ENCODE measurements around the gene SH3D19.

SH3D19 gene

DNA sequence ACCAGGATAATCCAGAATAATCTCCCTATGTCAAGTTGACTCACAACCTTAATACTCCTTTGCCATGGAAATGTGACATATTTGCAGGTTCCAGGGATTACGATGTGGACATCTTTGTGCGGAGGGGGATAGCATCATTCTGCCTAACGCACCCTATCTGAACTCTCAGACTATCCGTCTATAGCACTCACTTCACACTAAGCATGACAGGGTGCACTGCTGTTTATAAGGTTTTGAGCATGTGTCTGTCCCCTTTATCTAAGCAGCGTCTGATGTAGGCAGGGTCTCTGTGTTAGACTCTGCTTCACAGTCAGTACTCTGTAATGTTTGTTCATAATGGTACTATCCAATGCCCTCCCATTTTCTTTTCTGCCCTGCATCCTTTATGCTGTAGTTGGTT is 91.8 kb downstream of the SH3D19 start:
- no peak for DNase-seq (ENCODE audit: low read depth in 1 of 2, low spot score in 1 of 2)

GRCh38 chr4:151231915-151232595 is 93.3 kb downstream of the SH3D19 start:
- no peak for DNase-seq (ENCODE audit: low read depth in 1 of 2, low spot score in 1 of 2)

DNA sequence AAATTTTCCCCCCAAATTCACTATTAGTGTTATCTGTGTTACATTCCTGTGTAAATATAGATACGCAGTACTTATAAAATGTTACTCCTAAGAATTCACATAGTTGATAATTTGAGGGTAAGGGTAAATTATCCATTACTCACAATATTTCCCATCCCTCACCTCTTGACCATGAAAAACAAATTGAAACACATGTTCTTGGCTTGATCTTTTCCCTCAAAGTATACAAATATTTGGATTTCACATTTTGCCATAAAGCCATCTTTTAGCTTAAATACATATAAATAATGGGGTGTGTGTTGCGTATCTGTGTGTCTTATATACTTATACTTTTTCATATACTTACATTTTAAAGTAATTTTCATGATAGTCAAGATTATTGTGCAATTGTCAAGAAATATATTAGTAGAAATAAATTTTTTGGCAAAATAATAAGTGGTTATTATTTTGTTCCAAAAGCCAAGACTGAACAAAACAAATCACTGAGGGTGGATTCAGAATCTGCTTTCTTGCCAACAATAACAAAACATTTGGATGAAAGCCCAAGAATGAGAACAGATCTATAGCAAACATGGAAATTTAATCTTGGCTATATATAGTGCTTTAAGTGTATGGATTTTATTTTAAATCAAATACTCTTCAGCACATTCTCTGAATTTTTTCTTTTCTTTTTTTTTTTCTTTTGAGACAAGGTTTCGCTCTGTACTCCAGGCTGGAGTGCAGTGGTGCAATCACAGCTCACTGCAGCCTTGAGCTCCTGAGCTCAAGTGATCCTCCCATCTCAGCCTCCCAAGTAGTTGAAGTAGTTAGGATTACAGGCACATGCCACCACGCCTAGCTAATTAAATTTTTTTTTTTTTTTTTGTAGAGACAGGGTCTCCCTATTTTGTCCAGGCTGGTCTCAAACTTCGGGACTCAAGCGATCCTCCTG is 97.0 kb downstream of the SH3D19 start:
- DNase-seq (ENCODE audit: low read depth in 1 of 2, low spot score in 1 of 2), result no peak

- DNase-seq (ENCODE audit: low read depth in 1 of 2, low spot score in 1 of 2), result no peak
Observed at GRCh38 chr4:151227731-151228130, 97.7 kb downstream of the SH3D19 start.

DNA sequence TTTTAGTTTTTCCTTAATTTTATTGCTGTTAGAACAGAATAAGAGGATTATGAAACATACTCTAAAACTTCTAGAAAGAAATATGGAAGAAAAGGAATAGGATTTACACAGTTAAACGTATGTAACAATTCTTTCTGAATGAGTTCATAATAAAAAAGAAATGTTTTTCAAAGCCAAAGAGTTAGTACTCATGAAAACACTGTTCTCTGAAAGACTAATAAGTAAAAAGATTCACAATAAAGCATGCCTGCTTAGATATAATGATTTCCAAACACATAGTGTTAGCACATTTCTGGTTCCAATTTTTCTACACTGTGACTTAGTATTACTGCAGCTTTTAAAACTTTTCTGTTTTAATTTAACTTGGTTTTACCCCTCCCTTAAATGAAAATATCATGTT is 98.2 kb downstream of the SH3D19 start:
- DNase-seq (ENCODE audit: low read depth in 1 of 2, low spot score in 1 of 2), result no peak

DNA sequence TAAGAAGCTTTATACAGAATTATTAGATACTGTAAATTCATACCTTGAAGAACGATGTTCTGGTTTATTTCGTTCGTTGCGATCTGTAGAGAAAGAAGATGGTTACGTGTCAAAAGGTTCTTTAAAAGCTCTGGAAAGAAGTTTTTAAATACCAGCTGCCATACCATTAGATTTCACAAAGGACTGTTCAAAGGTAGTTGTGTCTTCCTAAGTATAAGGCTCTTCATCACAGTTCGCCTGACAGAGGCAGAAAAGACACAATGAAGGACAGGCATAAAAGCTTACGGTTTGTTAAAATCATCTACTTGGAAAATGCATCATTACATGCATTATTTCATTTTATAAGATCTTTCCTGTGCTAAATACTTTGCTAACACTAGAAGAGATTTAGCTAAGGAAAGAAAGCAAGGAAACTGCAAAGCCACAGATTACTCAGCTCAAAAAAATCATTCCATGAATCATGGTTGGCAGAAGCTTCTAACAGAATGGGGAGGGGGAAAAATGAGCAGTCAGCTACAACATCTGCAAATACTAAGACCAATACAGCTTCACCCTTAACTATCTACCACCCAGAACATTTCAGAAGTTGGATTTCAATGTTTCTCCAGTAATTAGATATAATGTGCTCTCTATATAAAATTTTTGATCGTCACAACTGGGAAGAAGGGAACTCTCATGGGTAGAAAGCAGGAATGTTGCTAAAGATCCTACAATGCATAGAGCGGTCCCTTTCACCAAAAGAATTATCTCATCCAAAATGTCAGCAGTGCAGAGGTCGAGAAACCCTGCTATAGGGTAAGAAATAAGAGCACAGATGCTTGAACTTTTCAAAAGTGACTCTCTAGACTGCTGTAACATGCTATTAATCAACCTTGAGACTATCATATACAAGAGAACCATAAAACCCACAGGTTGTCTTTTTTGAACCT is 99.1 kb downstream of the SH3D19 start:
- DNase-seq (ENCODE audit: low read depth in 1 of 2, low spot score in 1 of 2), result no peak

GRCh38 chr4:151223465-151223864 is 101.9 kb downstream of the SH3D19 start:
- no peak for DNase-seq (ENCODE audit: low read depth in 1 of 2, low spot score in 1 of 2)

GRCh38 chr4:151219948-151220347 is 105.5 kb downstream of the SH3D19 start:
- DNase-seq (ENCODE audit: low read depth in 1 of 2, low spot score in 1 of 2), result no peak

GRCh38 chr4:151219091-151219490 is 106.3 kb downstream of the SH3D19 start:
- no peak for DNase-seq (ENCODE audit: low read depth in 1 of 2, low spot score in 1 of 2)

DNA sequence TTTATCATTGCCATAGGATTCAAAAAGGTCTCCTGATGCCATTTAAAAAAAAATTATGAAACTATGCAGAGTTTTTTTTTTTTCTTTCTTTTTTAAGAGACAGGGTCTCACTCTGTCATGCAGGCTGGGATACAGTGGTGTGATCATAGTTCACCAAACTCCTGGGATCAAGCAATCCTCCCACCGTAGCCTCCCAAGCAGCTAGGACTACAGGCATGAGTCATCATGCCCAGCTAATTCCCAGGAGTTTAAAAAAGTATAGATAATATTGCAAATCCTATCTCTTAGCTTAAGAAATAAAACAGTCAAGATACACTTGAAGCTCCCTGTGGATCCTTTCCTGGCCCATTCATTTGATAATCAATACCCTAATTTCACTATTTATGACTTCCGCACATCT is 107.1 kb downstream of the SH3D19 start:
- DNase-seq (ENCODE audit: low read depth in 1 of 2, low spot score in 1 of 2), result no peak

- no peak for DNase-seq (ENCODE audit: low read depth in 1 of 2, low spot score in 1 of 2)
Observed at GRCh38 chr4:151217326-151217725, 108.1 kb downstream of the SH3D19 start.

GRCh38 chr4:151215295-151215694 is 110.1 kb downstream of the SH3D19 start:
- no peak for DNase-seq (ENCODE audit: low read depth in 1 of 2, low spot score in 1 of 2)

- no peak for DNase-seq (ENCODE audit: low read depth in 1 of 2, low spot score in 1 of 2)
Observed at GRCh38 chr4:151207868-151208267, 117.5 kb downstream of the SH3D19 start.

DNA sequence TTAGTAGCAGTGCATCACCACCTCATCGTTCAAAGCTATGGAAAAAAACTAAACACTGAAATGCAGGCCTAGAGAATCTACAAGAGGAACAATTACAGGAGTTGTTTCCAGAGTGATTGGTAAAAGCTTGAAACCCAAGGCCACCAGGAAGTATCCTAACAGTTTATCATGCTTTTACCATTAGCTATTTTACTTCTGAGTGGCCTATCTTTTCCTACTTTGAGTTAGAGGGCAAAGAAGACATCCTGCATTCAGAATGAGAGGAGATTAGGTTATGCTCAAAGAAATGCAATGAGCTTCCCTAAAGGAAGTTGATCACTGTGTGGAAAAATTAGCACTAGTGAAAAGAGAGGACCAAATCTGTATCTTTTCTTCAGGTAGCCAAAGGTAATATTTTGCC is 118.2 kb downstream of the SH3D19 start:
- no peak for DNase-seq (ENCODE audit: low read depth in 1 of 2, low spot score in 1 of 2)

DNA sequence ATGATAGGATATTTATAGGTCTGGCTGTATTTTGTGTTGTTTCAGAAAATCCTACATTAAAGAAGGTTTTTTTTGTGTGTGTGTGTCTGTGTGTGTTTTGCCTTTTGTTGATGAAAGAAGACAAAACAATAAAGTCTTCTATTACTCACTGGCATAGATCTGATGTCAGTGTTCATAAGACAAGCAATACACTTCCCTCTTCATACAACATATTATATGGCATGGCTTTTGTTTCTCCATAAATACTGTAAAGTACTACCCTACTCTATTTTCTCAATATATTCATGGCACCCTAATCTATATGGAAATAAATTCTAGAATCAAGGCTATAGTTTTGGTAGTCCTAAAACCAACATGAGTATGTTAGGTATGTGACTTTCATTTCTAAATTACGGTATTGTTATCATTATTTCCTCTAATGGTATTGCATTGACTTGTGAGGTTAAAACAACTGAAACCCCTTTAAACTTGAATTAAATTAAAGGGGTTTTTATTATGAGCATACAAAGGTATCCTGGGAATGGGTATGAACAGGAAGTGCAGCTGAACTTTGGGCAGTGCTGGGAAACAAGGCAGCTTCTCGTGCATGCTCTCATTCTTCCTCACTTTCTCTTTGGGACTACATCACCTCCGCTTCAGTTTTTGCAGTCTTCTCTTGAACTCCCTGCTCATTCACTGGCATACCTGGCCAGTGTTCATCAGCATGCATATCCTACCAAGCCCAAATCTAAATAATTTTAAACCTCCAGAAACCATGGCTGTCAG is 119.0 kb downstream of the SH3D19 start:
- DNase-seq (ENCODE audit: low read depth in 1 of 2, low spot score in 1 of 2), result no peak

- DNase-seq (ENCODE audit: low read depth in 1 of 2, low spot score in 1 of 2), result no peak
Observed at GRCh38 chr4:151205722-151206121, 119.7 kb downstream of the SH3D19 start.

- no peak for DNase-seq (ENCODE audit: low read depth in 1 of 2, low spot score in 1 of 2)
Observed at GRCh38 chr4:151204925-151205524, 120.4 kb downstream of the SH3D19 start.

GRCh38 chr4:151202851-151203455 is 122.5 kb downstream of the SH3D19 start:
- DNase-seq (ENCODE audit: low read depth in 1 of 2, low spot score in 1 of 2), result no peak

- no peak for DNase-seq (ENCODE audit: low read depth in 1 of 2, low spot score in 1 of 2)
Observed at GRCh38 chr4:151202381-151202780, 123.0 kb downstream of the SH3D19 start.

All from stimulated activated CD4-positive, alpha-beta T cell treated with anti-CD3 and anti-CD28 coated beads, Interleukin-15, amount 100 ng/mL, for 1 hour (primary cell).